GM12873 (cell line): ENCODE data around the gene SEMA6B.

Source experiments
- TF ChIP-seq, protein P1 (sequence below): IDR thresholded peaks from 2 replicates; pipeline ENCODE4 v1.5.1; 2012; ENCODE audit warnings: low read depth, mild to moderate bottlenecking, moderate library complexity, low read length, control low read depth; ENCODE audit not compliant: insufficient read depth; ENCODE audit errors: missing control alignments

SEMA6B gene

GRCh38 chr19:4537953-4538600 lies 21.4 kb downstream of the SEMA6B start:
- TF ChIP-seq, protein P1, sequence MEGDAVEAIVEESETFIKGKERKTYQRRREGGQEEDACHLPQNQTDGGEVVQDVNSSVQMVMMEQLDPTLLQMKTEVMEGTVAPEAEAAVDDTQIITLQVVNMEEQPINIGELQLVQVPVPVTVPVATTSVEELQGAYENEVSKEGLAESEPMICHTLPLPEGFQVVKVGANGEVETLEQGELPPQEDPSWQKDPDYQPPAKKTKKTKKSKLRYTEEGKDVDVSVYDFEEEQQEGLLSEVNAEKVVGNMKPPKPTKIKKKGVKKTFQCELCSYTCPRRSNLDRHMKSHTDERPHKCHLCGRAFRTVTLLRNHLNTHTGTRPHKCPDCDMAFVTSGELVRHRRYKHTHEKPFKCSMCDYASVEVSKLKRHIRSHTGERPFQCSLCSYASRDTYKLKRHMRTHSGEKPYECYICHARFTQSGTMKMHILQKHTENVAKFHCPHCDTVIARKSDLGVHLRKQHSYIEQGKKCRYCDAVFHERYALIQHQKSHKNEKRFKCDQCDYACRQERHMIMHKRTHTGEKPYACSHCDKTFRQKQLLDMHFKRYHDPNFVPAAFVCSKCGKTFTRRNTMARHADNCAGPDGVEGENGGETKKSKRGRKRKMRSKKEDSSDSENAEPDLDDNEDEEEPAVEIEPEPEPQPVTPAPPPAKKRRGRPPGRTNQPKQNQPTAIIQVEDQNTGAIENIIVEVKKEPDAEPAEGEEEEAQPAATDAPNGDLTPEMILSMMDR, result no peak

- TF ChIP-seq, protein P1, result no peak
Measured at GRCh38 chr19:4536798-4537197, 22.7 kb downstream of the SEMA6B start.

- TF ChIP-seq, protein P1, result no peak
Measured at GRCh38 chr19:4534836-4535658, 24.4 kb downstream of the SEMA6B start, which contains the start of gene PLIN5. Gene PLIN5 (minus strand): TSS chr19:4535224. CDS start chr19:4534074, 1,150 bp downstream.

DNA sequence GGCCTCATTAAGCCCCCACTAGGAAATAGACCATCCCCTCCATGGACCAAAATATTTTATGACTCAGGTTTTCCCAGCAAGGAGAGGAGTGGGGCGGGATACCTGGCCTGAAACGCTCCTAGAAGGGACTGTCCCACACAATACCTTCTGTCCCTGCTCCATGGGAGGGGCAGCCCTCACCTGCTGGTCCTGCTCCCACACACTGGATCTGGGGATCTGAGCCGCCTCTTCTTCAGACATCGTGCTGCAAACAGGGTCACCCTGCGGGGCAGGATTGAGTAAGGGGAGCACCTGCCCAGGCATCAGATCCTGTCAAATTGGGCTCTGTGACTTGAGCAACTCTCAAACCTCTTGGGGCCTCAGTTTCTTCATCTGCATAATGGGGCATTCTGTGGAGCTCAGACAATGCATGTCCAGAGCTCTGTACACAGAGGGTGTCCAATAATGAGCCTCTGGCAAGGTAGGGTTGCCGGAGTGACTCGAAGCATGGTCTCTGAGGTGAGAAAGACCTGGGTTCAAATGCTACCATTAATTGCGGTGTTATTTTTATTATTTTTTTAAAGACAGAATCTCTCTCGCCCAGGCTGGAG lies 25.6 kb downstream of the SEMA6B start:
- TF ChIP-seq, protein P1, result no peak

- TF ChIP-seq, protein P1, result no peak
Measured at GRCh38 chr19:4533334-4533733, 26.1 kb downstream of the SEMA6B start.

GRCh38 chr19:4531562-4532165 lies 27.8 kb downstream of the SEMA6B start:
- TF ChIP-seq, protein P1, result no peak
